K562 (cell line): ENCODE data around the gene GPR180. TPM values are rescaled to one million over a fixed set of nuclear protein-coding genes. Genes with fewer than 3 reads are reported as not detected.
A peak's percentile ranks its signal among the peaks of the same experiment; 100 is the strongest.

Source experiments
- ATAC-seq: fragments of 200-7000 bp; cut with Tn5 transposase; 3 replicates; pipeline ENCODE4 v1.9.1; 2020; ENCODE audit warnings: moderate library complexity
- BruUV-seq: library from RNA; stranded (reverse); fragments of 400-500 nt; replicated peaks from 2 replicates; lab custom pipeline; 2021; lab: Mats Ljungman, UMichigan
- CTCF ChIA-PET: fragments of 300-600 bp; formaldehyde crosslinking; extraction: SDS; loops from one replicate; lab custom pipeline; 2021; ENCODE audit warnings: low intra/inter-chr PET ratio; lab: Yijun Ruan, JAX
- POLR2A ChIA-PET: fragments of 300-600, 350-650 bp; sonication (Branson Sonifier 250); formaldehyde crosslinking; extraction: SDS; loops from one replicate; lab custom pipeline; 2021; ENCODE audit warnings: antibody characterized with exemption, inconsistent platforms; lab: Yijun Ruan, JAX
- DNase-seq, 4 experiments: peaks; one replicate each; pipeline versions ENCODE4 v3.0.0 to v3.0.0-alpha.2; 2011 to 2018; ENCODE audit warnings: low spot score in 3 of 4, mixed read lengths in 3 of 4; ENCODE audit errors: extremely low read depth in 1 of 4
- FAIRE-seq: peaks from 2 replicates; lab custom pipeline; 2011; peaks lifted over from hg19 to GRCh38; lab: Jason Lieb, UNC
- H2AFZ ChIP-seq: 2 replicates; pipeline ENCODE4 v1.6.0; 2011; ENCODE audit warnings: low read depth, low read length, control low read depth, inconsistent platforms
- H3K27ac ChIP-seq: fragments of 200-600 bp; 3 replicates; pipeline ENCODE4 v1.8.0; 2011; ENCODE audit warnings: low read depth, mild to moderate bottlenecking, control low read depth, inconsistent platforms, low read length, moderate library complexity, mixed read lengths; ENCODE audit errors: extremely low read depth
- H3K27me3 ChIP-seq, 2 experiments: fragments of 300-600 bp in 1 of 2; 2 replicates in 1 of 2; 3 replicates in 1 of 2; pipeline versions ENCODE4 v1.6.0 to v1.8.0; 2011; ENCODE audit warnings: inconsistent platforms in 2 of 2, low read length in 2 of 2, mild to moderate bottlenecking in 1 of 2, mixed read lengths in 1 of 2, moderate library complexity in 1 of 2; ENCODE audit not compliant: control insufficient read depth in 2 of 2, insufficient read depth in 2 of 2
- H3K36me3 ChIP-seq: fragments of 300-600 bp; 3 replicates; pipeline ENCODE4 v1.8.0; 2011; ENCODE audit warnings: mild to moderate bottlenecking, low read length, inconsistent platforms; ENCODE audit not compliant: control insufficient read depth, insufficient read depth
- H3K4me1 ChIP-seq, 2 experiments: fragments of 200-600 bp in 1 of 2; replicated peaks in 1 of 2; 2 replicates in 1 of 2; 3 replicates in 1 of 2; pipeline versions ENCODE4 v1.5.1 to v1.8.0; 2011; ENCODE audit warnings: inconsistent platforms in 2 of 2, low read length in 2 of 2, mild to moderate bottlenecking in 1 of 2, mixed read lengths in 1 of 2, moderate library complexity in 1 of 2; ENCODE audit not compliant: control insufficient read depth in 2 of 2, insufficient read depth in 2 of 2
- H3K4me2 ChIP-seq: 2 replicates; pipeline ENCODE4 v1.6.1; 2011; ENCODE audit warnings: low read length, control low read depth, inconsistent platforms, mixed read lengths; ENCODE audit not compliant: insufficient read depth
- H3K4me3 ChIP-seq: fragments of 200-600 bp; sonication (generic), shearing (Covaris generic); 2 replicates; pipeline ENCODE4 v1.5.1; 2016; ENCODE audit warnings: control low read depth, inconsistent platforms
- H3K79me2 ChIP-seq: fragments of 200-600 bp; 3 replicates; pipeline ENCODE4 v1.8.0; 2011; ENCODE audit warnings: low read length, inconsistent platforms; ENCODE audit not compliant: control insufficient read depth, insufficient read depth
- H3K9ac ChIP-seq, 2 experiments: 2 replicates each; pipeline versions ENCODE4 v1.6.0 to v1.6.1; 2011; ENCODE audit warnings: low read depth in 2 of 2, low read length in 2 of 2, control low read depth in 1 of 2, inconsistent platforms in 1 of 2, mild to moderate bottlenecking in 1 of 2, mixed read lengths in 1 of 2; ENCODE audit not compliant: insufficient read depth in 1 of 2
- H3K9me1 ChIP-seq: one replicate; pipeline ENCODE4 v1.6.0; 2011; ENCODE audit warnings: inconsistent platforms, mild to moderate bottlenecking, low read length, moderate library complexity; ENCODE audit not compliant: control insufficient read depth, insufficient read depth
- H3K9me3 ChIP-seq: replicated peaks from 2 replicates; pipeline ENCODE4 v1.5.1; 2011; ENCODE audit warnings: low read depth, low read length, inconsistent platforms; ENCODE audit not compliant: control insufficient read depth, insufficient read depth
- H4K20me1 ChIP-seq: replicated peaks from 2 replicates; pipeline ENCODE4 v1.6.1; 2011; ENCODE audit warnings: low read length, inconsistent platforms, mixed read lengths; ENCODE audit not compliant: control insufficient read depth, insufficient read depth
- CBFA2T3 ChIP-seq: fragments of 450-650 bp; IDR thresholded peaks from 2 replicates; pipeline ENCODE4 v1.6.1; 2017
- DPF2 ChIP-seq: fragments of 450-650 bp; IDR thresholded peaks from 2 replicates; pipeline ENCODE4 v1.6.1; 2016
- EGR1 ChIP-seq: fragments of 450-650 bp; conservative IDR thresholded peaks from 2 replicates; pipeline ENCODE4 v1.6.1; 2017; ENCODE audit warnings: mild to moderate bottlenecking
- EP300 ChIP-seq: IDR thresholded peaks from 2 replicates; pipeline ENCODE4 v1.6.1; 2012; ENCODE audit warnings: low read length, improper control_type of control experiment
- LEF1 ChIP-seq: fragments of 450-650 bp; IDR thresholded peaks from 2 replicates; pipeline ENCODE4 v1.6.1; 2016; ENCODE audit warnings: mild to moderate bottlenecking
- MTF1 ChIP-seq: fragments of 250-450 bp; sonication (Bioruptor Pico); IDR thresholded peaks from 2 replicates; pipeline ENCODE4 v1.9.0; 2021; ENCODE audit warnings: moderate library complexity, mild to moderate bottlenecking, inconsistent platforms, borderline replicate concordance
- POLR2B ChIP-seq: fragments of 450-650 bp; IDR thresholded peaks from 2 replicates; pipeline ENCODE4 v1.6.1; 2018; ENCODE audit warnings: low read depth; ENCODE audit not compliant: partially characterized antibody
- SMAD4 ChIP-seq: fragments of 250-450 bp; sonication (Bioruptor Pico); conservative IDR thresholded peaks from 2 replicates; pipeline ENCODE4 v1.8.0; 2021; ENCODE audit warnings: inconsistent platforms, mild to moderate bottlenecking, moderate library complexity
- SNIP1 ChIP-seq: fragments of 450-650 bp; IDR thresholded peaks from 2 replicates; pipeline ENCODE4 v1.7.1; 2017; ENCODE audit warnings: low read depth, mild to moderate bottlenecking
- WGBS: fragments of 100-300 bp; shearing (Covaris generic); methylation state at CpG from one replicate; pipeline ENCODE4 v1.1.6; 2016; ENCODE audit warnings: low coverage, mixed read lengths; ENCODE audit not compliant: insufficient coverage; ENCODE audit errors: missing lambda C conversion rate; 5-methylcytosine and 5-hydroxymethylcytosine counted together
- in situ Hi-C: fragments of 300-500 bp; cut with MboI; formaldehyde crosslinking; loops from 4 replicates; pipeline ENCODE4 v1.15.0; 2018; ENCODE audit warnings: inconsistent platforms, mixed read lengths
- intact Hi-C: fragments of 100-400 bp; cut with micrococcal nuclease; formaldehyde crosslinking; loops from 2 replicates; pipeline ENCODE4 v1.14.2; 2022
- polyA plus RNA-seq, 8 experiments: library from polyadenylated mRNA; depleted of rRNA in 4 of 8; stranded (reverse) in 5 of 8; unstranded in 3 of 8; fragments of >200 nt; fragmentation: Nextera tagmentation in 2 of 8; fragmentation: Illumina TruSeq in 1 of 8; extraction: Ambion mirVana in 2 of 8; extraction: Trizol in 1 of 8; gene quantifications; 2 replicates each; pipeline versions ENCODE4 v1.2.1 to v1.2.3, GENCODE V29; 2011 to 2014; ENCODE audit warnings: inconsistent platforms in 1 of 8, missing spikeins in 1 of 8
- total RNA-seq, 7 experiments: library from RNA; depleted of rRNA in 6 of 7; stranded (reverse); fragments of >200 nt in 6 of 7; fragmentation: Illumina TruSeq in 2 of 7; extraction: Trizol in 2 of 7; gene quantifications; 2 replicates each; pipeline versions ENCODE4 v1.2.1 to v1.2.3, GENCODE V29; 2011 to 2021; ENCODE audit warnings: low replicate concordance in 1 of 7
- TF ChIP-seq, protein P1 (sequence below): sonication (generic); formaldehyde crosslinking; IDR thresholded peaks from 2 replicates; pipeline ENCODE4 v1.4.0; 2020; ENCODE audit warnings: mild to moderate bottlenecking, missing genetic modification reagents

The GPR180 gene
- total and polyA plus RNA-seq, 9 of the 15 experiments (the other 6 are each of a cell fraction or from before 2014, with no cell fraction given), result 0.77 to 4.1 (median 1.8) TPM

DNA sequence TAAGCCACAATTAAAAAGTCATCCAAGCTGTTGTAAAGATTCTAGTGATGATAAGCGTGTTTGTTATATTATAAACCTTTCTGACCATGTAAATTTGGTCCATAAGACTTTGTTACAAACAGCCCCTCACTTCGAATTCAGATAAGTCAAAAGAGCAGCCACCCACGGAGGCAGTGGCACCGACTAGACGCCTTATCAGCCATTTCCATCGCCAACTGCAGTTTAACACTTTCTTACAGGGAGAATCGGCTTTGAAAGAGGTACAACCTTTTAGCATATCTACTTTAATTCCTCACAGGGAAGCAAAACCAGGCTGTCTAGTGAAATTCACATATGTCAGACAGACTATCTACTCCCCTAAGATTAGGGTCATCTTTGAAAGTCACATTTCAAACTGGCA lies 63.2 kb downstream of the GPR180 start:
- ATAC-seq, result no peak

DNA sequence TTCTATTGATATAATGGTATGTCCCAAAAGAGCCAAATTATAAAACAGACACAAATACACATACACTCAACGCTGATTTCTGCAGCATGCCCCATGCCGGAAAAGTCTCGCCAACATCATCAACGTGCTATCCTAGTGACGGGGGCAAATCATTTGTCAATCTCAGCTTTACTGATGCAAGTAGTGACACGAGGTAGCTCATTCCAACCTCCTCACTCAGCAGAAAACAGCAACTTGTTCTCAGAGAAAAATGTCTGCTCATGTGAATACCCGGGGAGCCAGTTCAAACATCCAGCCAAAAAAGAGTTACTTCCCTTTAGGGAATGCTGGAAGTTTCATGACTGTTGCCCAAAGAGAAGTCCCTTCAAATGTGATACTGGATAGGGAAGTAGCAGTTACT lies 64.4 kb downstream of the GPR180 start:
- WGBS, result 82% methylated on average over 7 of the region's 7 CpGs
- no peak for DNase-seq
- BruUV-seq, result no TSS peak
- intact Hi-C loops, result loop anchor here (10.0 kb wide), 1 partner anchor 739 kb away; no protein-coding TSS in a partner anchor
- Histone ChIP-seq H3K27me3 (no peaks in the 10 kb centered on the region), H3K9me3 (no peaks in the 10 kb centered on the region), H3K4me2 (no peak overlapping the region), H3K9me1 (no peaks in the 10 kb centered on the region), H3K4me1 (peaks cover 5 to 56% of the 10 kb centered on the region in 2 experiments; a peak in 4 of 5 replicates), H3K36me3 (no peaks in the 10 kb centered on the region; the same call in 2 of the 3 replicates), H4K20me1 (no peaks in the 10 kb centered on the region), H3K27ac (no peak overlapping the region), H3K4me3 (no peak overlapping the region), H3K79me2 (no peaks in the 10 kb centered on the region), H2AFZ (peak overlapping the region; percentile 85; the same call in 1 of the 2 replicates), H3K9ac (no peak overlapping the region)
- POLR2A ChIA-PET, result interaction anchor here (0.7 kb wide), 1 partner anchor 22 kb away, joined by 3 read pairs; no protein-coding TSS in a partner anchor
- ATAC-seq, result no peak
- TF ChIP-seq SNIP1 (no peak), POLR2B (no peak), LEF1 (no peak)
- TF ChIP-seq, protein P1, sequence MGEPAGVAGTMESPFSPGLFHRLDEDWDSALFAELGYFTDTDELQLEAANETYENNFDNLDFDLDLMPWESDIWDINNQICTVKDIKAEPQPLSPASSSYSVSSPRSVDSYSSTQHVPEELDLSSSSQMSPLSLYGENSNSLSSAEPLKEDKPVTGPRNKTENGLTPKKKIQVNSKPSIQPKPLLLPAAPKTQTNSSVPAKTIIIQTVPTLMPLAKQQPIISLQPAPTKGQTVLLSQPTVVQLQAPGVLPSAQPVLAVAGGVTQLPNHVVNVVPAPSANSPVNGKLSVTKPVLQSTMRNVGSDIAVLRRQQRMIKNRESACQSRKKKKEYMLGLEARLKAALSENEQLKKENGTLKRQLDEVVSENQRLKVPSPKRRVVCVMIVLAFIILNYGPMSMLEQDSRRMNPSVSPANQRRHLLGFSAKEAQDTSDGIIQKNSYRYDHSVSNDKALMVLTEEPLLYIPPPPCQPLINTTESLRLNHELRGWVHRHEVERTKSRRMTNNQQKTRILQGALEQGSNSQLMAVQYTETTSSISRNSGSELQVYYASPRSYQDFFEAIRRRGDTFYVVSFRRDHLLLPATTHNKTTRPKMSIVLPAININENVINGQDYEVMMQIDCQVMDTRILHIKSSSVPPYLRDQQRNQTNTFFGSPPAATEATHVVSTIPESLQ, result no peak
- FAIRE-seq, result no peak
- CTCF ChIA-PET, result no interaction called here
- in situ Hi-C loops, result loop anchor here (25.0 kb wide), 1 partner anchor 746 kb away; no protein-coding TSS in a partner anchor

More for the DNA sequence above, 63.2 kb downstream of the GPR180 start:
- peak; percentile 15 for FAIRE-seq
- ChIA-PET POLR2A (no interaction called here), CTCF (no interaction called here)
- intact Hi-C loops, result loop anchor here (5.0 to 10.0 kb wide), 3 partner anchors 42 to 740 kb away; no protein-coding TSS in a partner anchor
- Histone ChIP-seq H4K20me1 (no peaks in the 10 kb centered on the region), H3K79me2 (no peaks in the 10 kb centered on the region), H3K9me1 (no peaks in the 10 kb centered on the region), H2AFZ (peak overlapping the region; percentile 81), H3K4me3 (no peak overlapping the region), H3K36me3 (no peaks in the 10 kb centered on the region; the same call in 2 of the 3 replicates), H3K27ac (peak overlapping the region; percentile 4; the same call in 1 of the 3 replicates), H3K27me3 (no peaks in the 10 kb centered on the region), H3K4me1 (peaks cover 5 to 63% of the 10 kb centered on the region in 2 experiments; a peak in 4 of 5 replicates), H3K9me3 (no peaks in the 10 kb centered on the region), H3K4me2 (peak overlapping the region; percentile 53), H3K9ac (peak overlapping the region in 1 of 2 experiments; percentile 7; a peak in 1 of 4 replicates)
- WGBS, result 2% methylated on average over 7 of the region's 7 CpGs
- in situ Hi-C loops, result loop anchor here (25.0 kb wide), 1 partner anchor 747 kb away; no protein-coding TSS in a partner anchor
- TF ChIP-seq EP300 (peak; percentile 29; the same call in 1 of the 2 replicates), MTF1 (CRISPR knock-in tag) (no peak), EGR1 (peak; percentile 46), DPF2 (0 out of 2 replicates have a peak, but pooled peaks have one; percentile 34), SMAD4 (CRISPR knock-in tag) (0 out of 2 replicates have a peak, but pooled peaks have one; percentile 28), CBFA2T3 (peak; percentile 20; the same call in 1 of the 2 replicates)
- BruUV-seq, result no TSS peak
- DNase-seq, result peak in 2 of 4 experiments; percentile 27 to 51
